HG03280 (cell line): ENCODE measurements around the gene CCDC187.

Source experiments
- ATAC-seq: cut with Tn5 transposase; IDR thresholded peaks from one replicate; pipeline ENCODE4 v1.9.1; 2021; ENCODE audit warnings: mild to moderate bottlenecking, moderate library complexity; ENCODE audit not compliant: unreplicated experiment

Gene CCDC187

GRCh38 chr9:136286987-136287379 lies 16.9 kb downstream of the CCDC187 start:
- ATAC-seq: no peak

- no peak for ATAC-seq
These were observed 17.4 kb downstream of the CCDC187 start for GRCh38 chr9:136286359-136286986.

- no peak for ATAC-seq
These were observed 18.2 kb downstream of the CCDC187 start for GRCh38 chr9:136285501-136286358.

GRCh38 chr9:136284951-136285350 lies 18.9 kb downstream of the CCDC187 start:
- ATAC-seq: no peak

- ATAC-seq: no peak
These were observed 19.6 kb downstream of the CCDC187 start for GRCh38 chr9:136284311-136284710.

DNA sequence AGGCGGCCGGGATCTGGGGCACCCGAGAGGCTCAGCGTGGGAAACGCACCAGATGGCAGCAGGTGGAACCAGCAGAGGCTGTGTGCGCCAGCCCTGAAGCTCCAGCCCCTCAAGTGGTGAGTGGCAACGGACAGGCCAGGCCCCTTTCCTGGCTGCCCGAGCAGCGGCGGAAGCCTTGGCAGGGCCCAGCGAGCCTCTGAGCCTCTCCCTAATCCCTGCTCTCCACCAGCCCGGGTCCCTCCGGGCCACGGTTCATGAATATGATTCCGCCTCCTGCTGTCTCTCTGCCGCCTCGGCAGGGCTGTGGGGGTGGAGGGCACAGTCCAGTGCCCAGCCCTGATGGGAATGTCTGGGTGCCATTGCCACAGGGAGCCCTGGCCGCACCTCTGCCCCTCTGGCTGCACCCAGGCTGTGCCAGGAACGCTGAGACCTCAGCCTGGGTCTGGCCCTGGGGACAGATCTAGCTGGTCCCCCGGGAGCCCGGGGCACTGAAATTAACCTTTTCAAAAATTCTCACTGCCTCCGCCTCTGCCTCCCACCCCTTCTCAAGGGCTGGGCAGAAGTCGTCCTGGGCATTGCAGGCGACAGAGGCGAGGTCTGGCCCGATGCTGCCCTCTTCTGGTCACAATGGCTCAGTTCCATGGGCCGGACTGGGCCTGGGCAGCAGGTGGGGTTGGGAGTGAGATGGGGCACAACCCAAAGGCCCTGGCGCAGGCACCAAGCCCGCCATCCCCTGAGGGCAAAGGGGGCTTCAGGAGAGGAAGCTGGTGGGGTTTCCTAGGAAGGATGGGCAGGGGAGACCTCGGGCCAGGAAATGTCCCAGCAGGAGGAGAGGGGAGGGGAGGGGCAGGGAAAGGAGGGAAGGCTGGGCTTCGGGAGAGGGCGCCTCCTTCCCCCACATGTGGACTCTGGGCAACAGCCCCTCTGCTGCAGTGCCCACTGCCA lies 20.3 kb downstream of the CCDC187 start:
- peak; percentile 75 for ATAC-seq

- no peak for ATAC-seq
These were observed 21.5 kb downstream of the CCDC187 start for GRCh38 chr9:136282272-136282861.

DNA sequence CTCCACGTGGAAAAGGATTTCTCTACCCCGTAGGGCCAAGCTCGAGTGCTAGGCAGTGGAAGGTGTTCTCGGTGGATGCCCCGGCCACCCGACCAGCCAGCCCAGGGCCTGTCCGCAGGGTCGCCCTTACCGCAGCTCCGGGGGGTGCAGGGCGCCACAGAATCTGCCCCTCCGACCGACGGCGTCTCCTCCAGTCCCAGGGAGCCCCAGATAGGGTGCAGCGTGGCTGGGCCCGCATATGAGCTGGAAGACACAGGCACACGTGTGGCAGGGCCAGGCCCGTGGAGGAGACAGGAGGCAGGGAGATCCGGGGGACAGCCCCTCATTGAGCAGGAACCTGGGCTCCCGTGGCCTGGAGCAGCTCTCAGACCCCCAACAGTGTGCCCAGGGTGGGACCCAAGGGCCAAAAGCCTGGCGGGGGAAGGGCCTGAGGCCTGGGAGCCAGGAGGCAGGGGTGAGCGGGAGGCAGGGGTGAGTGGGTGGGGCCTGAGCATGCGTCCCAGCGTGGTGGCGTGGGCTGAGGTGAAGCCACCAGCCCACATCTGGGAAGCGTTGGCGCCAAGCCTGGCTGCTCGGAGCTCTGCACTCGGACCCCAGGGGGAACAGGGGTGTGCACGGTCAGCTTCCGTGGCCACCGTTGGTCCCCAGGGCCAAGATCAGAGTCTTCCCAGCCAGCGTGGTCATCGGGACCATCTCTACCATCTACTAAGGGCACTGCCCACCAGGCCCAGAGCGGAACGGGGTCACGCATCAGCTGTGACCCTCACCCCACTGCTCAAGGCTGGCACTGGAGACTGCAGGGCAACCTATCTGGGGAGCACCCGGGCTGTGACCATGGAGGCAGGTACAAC lies 22.2 kb downstream of the CCDC187 start:
- ATAC-seq: no peak

- ATAC-seq: no peak
These were observed 23.2 kb downstream of the CCDC187 start for GRCh38 chr9:136280535-136281315.

GRCh38 chr9:136279471-136279870 lies 24.4 kb downstream of the CCDC187 start:
- no peak for ATAC-seq

- ATAC-seq: no peak
These were observed 25.0 kb downstream of the CCDC187 start for GRCh38 chr9:136278894-136279293.

DNA sequence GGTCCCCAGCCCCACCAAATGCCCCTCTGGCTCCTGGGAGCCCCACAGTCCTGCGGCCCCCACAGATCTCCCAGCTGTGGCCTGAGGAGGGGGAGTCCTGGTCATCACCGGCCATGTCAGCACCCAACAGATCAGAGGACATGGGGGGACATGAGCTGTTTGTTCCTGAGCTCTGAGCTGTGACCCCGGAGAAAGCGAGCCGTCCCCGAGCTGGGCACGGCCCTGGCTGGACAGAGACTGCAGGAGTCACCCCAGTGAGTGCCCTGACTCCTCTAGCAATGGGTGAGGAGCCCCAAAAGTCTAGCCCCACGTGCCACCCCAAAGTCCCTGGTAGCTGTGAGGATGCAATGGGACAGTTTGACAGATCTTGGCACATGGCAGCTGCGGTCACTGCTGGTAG lies 25.7 kb downstream of the CCDC187 start:
- ATAC-seq: no peak

DNA sequence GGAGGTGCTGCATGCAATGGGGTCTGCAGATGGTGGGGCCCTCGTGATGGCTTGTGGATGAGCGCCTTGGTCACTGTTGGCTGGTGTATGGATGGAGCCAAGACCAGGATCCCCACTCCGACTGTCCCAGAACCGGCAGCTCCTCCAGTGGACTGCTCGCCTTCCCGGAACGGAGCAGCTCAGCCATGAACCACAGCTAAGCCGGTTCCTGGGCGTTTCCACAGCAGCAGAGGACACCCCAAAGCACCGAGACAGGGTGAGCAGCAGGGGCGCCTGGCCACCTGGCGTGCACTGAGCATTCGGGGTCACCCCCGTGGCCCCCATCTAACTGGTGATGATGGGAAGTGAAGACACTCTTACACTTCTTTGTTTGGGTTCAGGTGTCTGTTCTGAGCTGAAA lies 26.1 kb downstream of the CCDC187 start:
- no peak for ATAC-seq

- no peak for ATAC-seq
These were observed 27.2 kb downstream of the CCDC187 start for GRCh38 chr9:136276716-136277115.

DNA sequence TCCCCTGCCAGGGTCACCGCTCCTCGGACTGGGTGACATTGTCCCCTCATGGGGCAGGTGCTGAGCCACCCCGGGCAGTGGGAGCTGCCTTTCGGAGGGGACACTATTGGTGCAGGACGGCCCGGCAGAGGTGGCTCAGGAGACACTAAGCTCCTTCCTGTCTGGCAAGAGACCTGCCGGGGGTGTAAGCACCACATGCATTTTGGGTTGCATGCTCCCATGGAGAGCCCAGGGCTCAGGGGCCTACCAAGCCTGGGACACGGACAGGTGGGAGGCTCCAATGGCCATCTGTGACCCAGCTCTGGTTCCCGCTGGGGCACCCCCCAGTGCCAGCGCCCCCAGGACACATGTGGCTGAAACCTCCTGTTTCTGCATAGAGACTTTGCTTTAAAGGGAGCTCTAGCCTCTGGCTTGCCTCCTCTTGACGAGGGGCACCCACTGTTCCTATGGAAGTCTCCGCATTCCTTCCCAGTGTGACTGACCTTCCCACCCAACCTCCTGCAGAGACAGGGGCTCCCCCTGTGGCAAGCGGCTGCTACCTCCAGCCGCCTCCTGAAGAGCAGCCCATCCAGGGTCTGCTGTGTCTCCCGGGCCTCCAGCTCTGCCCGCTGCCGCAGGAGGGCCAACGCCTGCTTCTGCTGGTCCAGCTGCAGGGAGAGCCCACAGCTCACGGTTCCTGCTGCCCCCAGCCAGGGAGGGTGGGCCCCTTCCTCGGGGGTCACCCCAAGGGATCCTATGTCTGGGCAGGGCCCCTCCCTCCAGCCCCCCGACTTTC lies 28.1 kb downstream of the CCDC187 start:
- ATAC-seq: no peak

DNA sequence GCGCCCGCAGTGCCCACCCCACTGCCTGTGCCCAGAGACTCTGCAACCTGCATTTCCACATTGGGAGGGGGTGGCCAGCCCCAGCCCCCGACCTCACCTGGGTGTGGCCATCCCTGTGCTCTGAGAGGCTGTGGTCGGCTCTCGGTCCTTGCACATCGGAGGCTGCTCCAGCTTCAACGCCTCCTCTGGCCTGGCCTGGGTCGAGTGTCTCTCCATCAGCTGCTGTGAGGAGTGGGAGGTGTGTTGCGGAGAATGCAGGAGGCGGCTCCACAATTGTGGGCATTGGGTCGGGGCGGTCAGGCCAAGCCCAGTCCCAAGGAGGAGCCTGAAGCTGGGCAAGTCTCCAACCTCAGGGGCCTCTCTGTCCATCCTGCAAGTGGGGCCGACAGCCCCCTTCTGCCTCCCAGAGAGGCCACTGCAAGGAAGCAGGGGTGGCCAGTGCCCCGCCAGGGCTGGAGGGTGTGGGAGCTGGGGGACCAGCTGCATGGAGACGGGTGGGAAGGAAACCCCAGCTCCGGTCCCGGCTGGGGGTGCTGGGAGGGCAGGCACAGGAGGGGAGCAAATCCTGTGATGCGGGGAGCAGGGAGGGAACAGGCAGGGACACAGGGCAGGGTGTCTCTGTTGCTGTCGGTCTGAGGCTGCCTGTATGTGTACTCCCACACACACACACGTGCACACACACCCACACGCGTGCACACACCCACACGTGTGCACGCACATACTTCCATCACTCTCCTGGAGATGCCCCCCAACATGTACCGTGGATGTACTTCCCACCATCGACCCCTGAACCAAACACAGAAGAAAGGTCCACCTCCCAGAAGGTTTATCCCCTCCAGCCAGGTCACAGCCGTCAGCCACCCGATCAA lies 28.9 kb downstream of the CCDC187 start:
- no peak for ATAC-seq

DNA sequence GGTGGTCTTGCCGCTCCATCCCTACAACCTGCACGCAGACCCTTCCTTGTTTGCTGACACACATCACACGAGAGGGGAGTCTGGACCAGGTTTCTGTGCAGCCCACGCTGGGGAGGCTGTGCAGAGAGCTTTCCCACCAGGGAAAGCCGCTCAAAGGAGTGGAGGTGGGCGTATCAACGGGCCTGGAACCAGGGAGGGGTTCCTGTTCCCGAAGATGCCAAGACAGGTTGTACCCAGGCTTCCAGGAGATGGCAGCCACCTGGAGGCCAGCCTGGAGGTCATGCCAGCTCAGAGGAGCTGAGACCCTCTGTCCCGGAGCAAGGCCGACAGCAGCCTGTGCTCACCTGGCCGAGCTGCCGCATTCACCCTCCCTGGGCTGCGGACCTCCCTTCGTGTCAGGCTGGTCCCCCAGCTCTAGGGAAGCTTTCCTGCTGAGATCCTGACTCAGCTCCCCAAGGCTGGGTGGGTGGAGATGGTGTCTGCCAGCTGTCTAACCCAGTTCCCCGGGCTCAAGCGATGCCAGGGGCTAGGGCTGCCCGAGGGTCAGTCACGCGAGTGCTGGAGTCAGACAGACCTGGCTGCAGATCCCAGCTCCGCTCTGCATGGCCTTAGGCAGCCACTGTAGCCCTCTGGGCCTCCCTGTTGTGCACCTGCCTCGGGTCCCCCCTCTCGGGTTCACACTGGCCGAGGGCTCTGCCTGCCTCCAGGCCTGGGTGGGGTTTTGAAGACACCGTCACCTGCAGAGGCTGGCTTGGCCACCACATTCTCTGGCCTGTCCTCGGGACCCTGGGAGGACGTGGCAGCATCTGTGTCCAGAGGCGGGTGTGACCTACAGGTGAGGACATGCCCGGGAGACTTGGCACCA lies 29.7 kb downstream of the CCDC187 start:
- ATAC-seq: no peak
